Activated naive CD8-positive, alpha-beta T cell treated with anti-CD3 and anti-CD28 coated beads, Interleukin-2, amount 50 U/mL, for 24 hours (primary cell): ENCODE results near the gene PLXDC2.

Source experiments
- ATAC-seq: fragments of 150-1000 bp; cut with Tn5 transposase; one replicate; pipeline ENCODE4 v1.10.0; 2021
- DNase-seq: peaks from one replicate; pipeline ENCODE4 v3.0.0; 2021
- H3K27ac Mint-ChIP-seq: one replicate; pipeline ENCODE4 v1.8.0; 2021; ENCODE audit warnings: mild to moderate bottlenecking, mixed read lengths
- H3K27me3 Mint-ChIP-seq: one replicate; pipeline ENCODE4 v1.8.0; 2021; ENCODE audit warnings: mixed read lengths
- H3K36me3 Mint-ChIP-seq: one replicate; pipeline ENCODE4 v1.8.0; 2021; ENCODE audit warnings: low read depth, mixed read lengths
- H3K4me1 Mint-ChIP-seq: one replicate; pipeline ENCODE4 v1.8.0; 2021; ENCODE audit warnings: mixed read lengths
- H3K4me3 Mint-ChIP-seq: one replicate; pipeline ENCODE4 v1.8.0; 2021; ENCODE audit warnings: mild to moderate bottlenecking, moderate library complexity, mixed read lengths
- H3K9me3 Mint-ChIP-seq: one replicate; pipeline ENCODE4 v1.8.0; 2021; ENCODE audit warnings: mixed read lengths

PLXDC2 gene

DNA sequence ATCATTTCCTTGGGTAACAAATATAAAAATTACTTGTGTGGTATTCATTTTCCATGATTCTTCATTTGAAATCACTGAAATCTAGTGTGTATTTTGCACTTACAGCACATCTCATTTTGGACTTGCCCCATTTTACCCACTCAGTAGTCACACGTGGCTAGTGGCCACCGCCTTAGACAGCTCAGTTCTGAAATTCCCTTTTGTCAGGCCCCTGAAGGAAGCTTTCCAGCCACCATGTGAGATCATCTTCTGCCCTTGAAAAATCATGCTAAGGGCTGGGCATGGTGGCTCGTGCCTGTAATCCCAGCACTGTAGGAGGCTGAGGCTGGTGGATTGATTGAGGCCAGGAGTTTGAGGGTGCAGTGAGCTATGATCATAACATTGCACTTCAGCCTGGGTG, 79.3 kb downstream of the PLXDC2 start:
- Mint-ChIP-seq H3K36me3 (no peaks in the 10 kb centered on the region), H3K27me3 (no peaks in the 10 kb centered on the region), H3K27ac (no peak overlapping the region), H3K4me3 (no peak overlapping the region), H3K4me1 (no peaks in the 10 kb centered on the region), H3K9me3 (peaks cover 10% of the 10 kb centered on the region)
- ATAC-seq (no peak), DNase-seq (no peak)

GRCh38 chr10:19902456-19902855, 86.2 kb downstream of the PLXDC2 start:
- Mint-ChIP-seq H3K4me3 (no peak overlapping the region), H3K27me3 (no peaks in the 10 kb centered on the region), H3K9me3 (peaks cover 4% of the 10 kb centered on the region), H3K4me1 (no peaks in the 10 kb centered on the region), H3K36me3 (no peaks in the 10 kb centered on the region), H3K27ac (no peak overlapping the region)
- ATAC-seq, result no peak
- DNase-seq, result no peak

- no peak overlapping the region for H3K4me3 Mint-ChIP-seq
- H3K4me1 Mint-ChIP-seq, result no peaks in the 10 kb centered on the region
- DNase-seq (no peak), ATAC-seq (no peak)
- H3K27ac Mint-ChIP-seq, result no peak overlapping the region
- H3K27me3 Mint-ChIP-seq, result no peaks in the 10 kb centered on the region
- H3K36me3 Mint-ChIP-seq, result no peaks in the 10 kb centered on the region
- H3K9me3 Mint-ChIP-seq, result peaks cover 4% of the 10 kb centered on the region
Observed at GRCh38 chr10:19904202-19904661, 88.0 kb downstream of the PLXDC2 start.

GRCh38 chr10:19906108-19906791, 90.0 kb downstream of the PLXDC2 start:
- no peak for ATAC-seq
- no peak overlapping the region for H3K27ac Mint-ChIP-seq
- H3K9me3 Mint-ChIP-seq, result peaks cover 4% of the 10 kb centered on the region
- H3K27me3 Mint-ChIP-seq, result no peaks in the 10 kb centered on the region
- no peaks in the 10 kb centered on the region for H3K4me1 Mint-ChIP-seq
- H3K36me3 Mint-ChIP-seq, result no peaks in the 10 kb centered on the region
- H3K4me3 Mint-ChIP-seq, result no peak overlapping the region
- no peak for DNase-seq

GRCh38 chr10:19908991-19909696, 92.9 kb downstream of the PLXDC2 start:
- peaks cover 4% of the 10 kb centered on the region for H3K9me3 Mint-ChIP-seq
- no peak overlapping the region for H3K4me3 Mint-ChIP-seq
- no peaks in the 10 kb centered on the region for H3K27me3 Mint-ChIP-seq
- no peak for DNase-seq
- H3K4me1 Mint-ChIP-seq, result no peaks in the 10 kb centered on the region
- H3K27ac Mint-ChIP-seq, result no peak overlapping the region
- ATAC-seq, result no peak
- no peaks in the 10 kb centered on the region for H3K36me3 Mint-ChIP-seq

DNA sequence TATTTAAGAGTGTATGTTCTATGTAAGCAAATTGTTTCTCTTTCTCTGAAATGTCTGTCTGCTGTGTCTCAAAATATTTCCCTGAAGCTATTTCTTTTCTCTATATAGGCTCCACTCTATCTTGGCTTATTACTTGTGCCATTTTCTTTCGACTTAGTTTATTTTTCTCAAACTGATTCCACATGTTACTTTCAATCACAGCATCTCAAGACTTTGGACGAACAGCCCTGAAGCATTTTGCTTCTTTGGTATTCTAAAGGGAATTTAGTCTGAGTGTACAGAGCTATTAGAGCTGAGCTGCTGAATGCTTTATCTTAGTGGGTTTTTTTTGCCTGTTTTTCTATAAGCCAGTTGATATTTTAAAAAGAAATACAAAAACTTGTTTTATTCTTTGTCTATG, 95.7 kb downstream of the PLXDC2 start:
- H3K4me3 Mint-ChIP-seq, result no peak overlapping the region
- H3K9me3 Mint-ChIP-seq, result peaks cover 7% of the 10 kb centered on the region
- H3K4me1 Mint-ChIP-seq, result no peaks in the 10 kb centered on the region
- H3K27ac Mint-ChIP-seq, result no peak overlapping the region
- no peaks in the 10 kb centered on the region for H3K36me3 Mint-ChIP-seq
- no peak for ATAC-seq
- DNase-seq, result no peak
- no peaks in the 10 kb centered on the region for H3K27me3 Mint-ChIP-seq

- no peaks in the 10 kb centered on the region for H3K27me3 Mint-ChIP-seq
- H3K4me1 Mint-ChIP-seq, result no peaks in the 10 kb centered on the region
- H3K9me3 Mint-ChIP-seq, result peaks cover 7% of the 10 kb centered on the region
- ATAC-seq, result no peak
- H3K4me3 Mint-ChIP-seq, result no peak overlapping the region
- no peaks in the 10 kb centered on the region for H3K36me3 Mint-ChIP-seq
- no peak overlapping the region for H3K27ac Mint-ChIP-seq
- no peak for DNase-seq
Observed at GRCh38 chr10:19913987-19914386, 97.8 kb downstream of the PLXDC2 start.

DNA sequence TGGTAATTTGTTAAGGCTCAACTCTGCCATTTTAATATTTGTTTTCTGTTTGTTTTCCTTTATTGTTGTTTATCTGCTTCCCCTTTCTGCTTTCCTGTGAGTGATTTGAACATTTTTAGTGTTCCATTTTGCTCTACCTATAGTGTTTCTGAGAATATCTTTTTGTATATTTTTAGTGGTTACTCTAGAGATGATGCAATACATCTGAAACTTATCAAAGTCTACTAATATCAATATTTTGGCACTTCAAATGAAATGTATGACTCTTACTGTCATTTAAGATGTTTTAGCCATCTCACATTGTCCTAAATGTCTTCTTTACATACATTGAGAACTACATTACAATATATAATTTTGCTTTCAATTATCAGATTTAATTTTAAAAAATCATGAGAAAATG, 98.9 kb downstream of the PLXDC2 start:
- H3K4me3 Mint-ChIP-seq, result no peak overlapping the region
- no peaks in the 10 kb centered on the region for H3K36me3 Mint-ChIP-seq
- no peaks in the 10 kb centered on the region for H3K4me1 Mint-ChIP-seq
- H3K27me3 Mint-ChIP-seq, result no peaks in the 10 kb centered on the region
- no peak overlapping the region for H3K27ac Mint-ChIP-seq
- DNase-seq (no peak), ATAC-seq (no peak)
- H3K9me3 Mint-ChIP-seq, result peaks cover 11% of the 10 kb centered on the region

- Mint-ChIP-seq H3K27me3 (no peaks in the 10 kb centered on the region), H3K27ac (no peak overlapping the region), H3K4me1 (no peaks in the 10 kb centered on the region), H3K4me3 (no peak overlapping the region), H3K9me3 (peaks cover 11% of the 10 kb centered on the region), H3K36me3 (no peaks in the 10 kb centered on the region)
- ATAC-seq (no peak), DNase-seq (no peak)
Observed at GRCh38 chr10:19915816-19916215, 99.6 kb downstream of the PLXDC2 start.

- Mint-ChIP-seq H3K4me3 (no peak overlapping the region), H3K27ac (no peak overlapping the region), H3K27me3 (no peaks in the 10 kb centered on the region), H3K9me3 (peaks cover 11% of the 10 kb centered on the region), H3K36me3 (no peaks in the 10 kb centered on the region), H3K4me1 (peaks cover 2% of the 10 kb centered on the region)
- ATAC-seq (no peak), DNase-seq (no peak)
Observed at GRCh38 chr10:19917751-19918478, 101.7 kb downstream of the PLXDC2 start.

DNA sequence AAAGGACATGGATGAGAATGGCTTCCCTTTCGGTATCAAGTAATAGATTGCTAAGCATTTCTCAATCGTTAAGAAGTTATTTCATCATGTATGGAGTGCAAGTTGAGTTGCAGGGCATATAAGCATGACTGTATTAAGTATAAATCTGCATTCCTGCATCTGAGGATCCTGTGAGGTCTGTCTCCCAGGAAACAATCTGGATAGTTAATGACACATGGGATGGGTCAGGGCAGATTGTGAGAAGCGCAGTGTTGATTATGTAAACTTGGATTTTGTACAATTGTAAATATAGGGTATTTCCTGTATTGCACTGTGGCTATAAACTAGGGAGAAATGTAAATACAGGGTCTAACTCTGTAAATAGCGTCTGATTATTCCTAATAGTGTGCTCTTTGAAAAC, 102.6 kb downstream of the PLXDC2 start:
- peaks cover 2% of the 10 kb centered on the region for H3K4me1 Mint-ChIP-seq
- ATAC-seq, result no peak
- H3K27me3 Mint-ChIP-seq, result no peaks in the 10 kb centered on the region

GRCh38 chr10:19919671-19920070, 103.4 kb downstream of the PLXDC2 start:
- peaks cover 2% of the 10 kb centered on the region for H3K4me1 Mint-ChIP-seq
- no peak for ATAC-seq
- H3K36me3 Mint-ChIP-seq, result no peaks in the 10 kb centered on the region
- no peak for DNase-seq
- H3K4me3 Mint-ChIP-seq, result no peak overlapping the region
- no peaks in the 10 kb centered on the region for H3K27me3 Mint-ChIP-seq
- peaks cover 11% of the 10 kb centered on the region for H3K9me3 Mint-ChIP-seq
- no peak overlapping the region for H3K27ac Mint-ChIP-seq

More for the DNA sequence above, 102.6 kb downstream of the PLXDC2 start:
- peaks cover 11% of the 10 kb centered on the region for H3K9me3 Mint-ChIP-seq
- H3K36me3 Mint-ChIP-seq, result no peaks in the 10 kb centered on the region
- no peak for DNase-seq
- no peak overlapping the region for H3K27ac Mint-ChIP-seq
- H3K4me3 Mint-ChIP-seq, result no peak overlapping the region

- ATAC-seq, result no peak
- peaks cover 8% of the 10 kb centered on the region for H3K9me3 Mint-ChIP-seq
- H3K27me3 Mint-ChIP-seq, result no peaks in the 10 kb centered on the region
- no peak overlapping the region for H3K27ac Mint-ChIP-seq
- no peak for DNase-seq
- no peak overlapping the region for H3K4me3 Mint-ChIP-seq
- H3K4me1 Mint-ChIP-seq, result peaks cover 2% of the 10 kb centered on the region
- no peaks in the 10 kb centered on the region for H3K36me3 Mint-ChIP-seq
Observed at GRCh38 chr10:19920075-19920726, 104.0 kb downstream of the PLXDC2 start.

GRCh38 chr10:19921300-19922140, 105.3 kb downstream of the PLXDC2 start:
- Mint-ChIP-seq H3K36me3 (no peaks in the 10 kb centered on the region), H3K27ac (no peak overlapping the region), H3K9me3 (peaks cover 4% of the 10 kb centered on the region), H3K4me3 (no peak overlapping the region), H3K27me3 (no peaks in the 10 kb centered on the region), H3K4me1 (peaks cover 2% of the 10 kb centered on the region)
- DNase-seq (no peak), ATAC-seq (no peak)
